ENCODE results near the gene FYB2. TPM values are rescaled to one million over a fixed set of nuclear protein-coding genes. Genes with fewer than 3 reads are reported as not detected.

The FYB2 gene
- not detected in 2 replicates for total RNA-seq

GRCh38 chr1:56819387-56819899 is at the start of gene FYB2:
FYB2 (minus strand) TSS chr1:56819404; CDS start chr1:56819290, 114 bp downstream.

GRCh38 chr1:56854521-56855099 is 35.4 kb upstream of the FYB2 start, which contains the start of gene C8A:
C8A (plus strand) TSS chr1:56854797; CDS start chr1:56854902, 105 bp downstream.

Other genes with a start within 250 kb of the FYB2 start
- gene PLPP3, start 239.8 kb downstream of the FYB2 start, total RNA-seq, result 7.2 and 13.7 TPM in 2 replicates
- gene PRKAA2, start 174.1 kb downstream of the FYB2 start, total RNA-seq, result 0.22 and 0.43 TPM in 2 replicates
- gene C8A, start 35.4 kb upstream of the FYB2 start, total RNA-seq, result not detected in 2 replicates
- not detected in 2 replicates for gene C8B, start 146.6 kb upstream of the FYB2 start, total RNA-seq